Activated CD8-positive, alpha-beta memory T cell treated with anti-CD3 and anti-CD28 coated beads for 48 hours (primary cell): ENCODE measurements around the gene WBP2NL.

Source experiments
- DNase-seq, 3 experiments: peaks; one replicate each; pipeline ENCODE4 v3.0.0-alpha.2; 2020; ENCODE audit warnings: low read depth in 2 of 3, low spot score in 2 of 3

Gene WBP2NL

GRCh38 chr22:42025421-42025820 is 26.8 kb downstream of the WBP2NL start:
- DNase-seq: no peak

GRCh38 chr22:42026705-42027104 is 28.1 kb downstream of the WBP2NL start:
- DNase-seq: no peak

- DNase-seq: no peak
Measured at GRCh38 chr22:42033263-42034181, 34.9 kb downstream of the WBP2NL start.

GRCh38 chr22:42035256-42035655 is 36.7 kb downstream of the WBP2NL start:
- DNase-seq: no peak

GRCh38 chr22:42039271-42039670 is 40.7 kb downstream of the WBP2NL start:
- DNase-seq: no peak

- no peak for DNase-seq
Measured at GRCh38 chr22:42041784-42042183, 43.2 kb downstream of the WBP2NL start.

- DNase-seq: no peak
Measured at GRCh38 chr22:42050641-42051180, 52.1 kb downstream of the WBP2NL start.

- no peak for DNase-seq
Measured at GRCh38 chr22:42052765-42053164, 54.2 kb downstream of the WBP2NL start.

GRCh38 chr22:42056757-42057511 is 58.3 kb downstream of the WBP2NL start:
- no peak for DNase-seq

- no peak for DNase-seq
Measured at GRCh38 chr22:42060489-42060888, 61.9 kb downstream of the WBP2NL start.

- no peak for DNase-seq
Measured at GRCh38 chr22:42061041-42061440, 62.5 kb downstream of the WBP2NL start.

GRCh38 chr22:42062506-42063170 is 64.0 kb downstream of the WBP2NL start:
- DNase-seq: no peak

- no peak for DNase-seq
Measured at GRCh38 chr22:42064629-42065028, 66.0 kb downstream of the WBP2NL start.

- no peak for DNase-seq
Measured at GRCh38 chr22:42065438-42066125, 67.0 kb downstream of the WBP2NL start.

- DNase-seq: no peak
Measured at GRCh38 chr22:42066126-42066761, 67.7 kb downstream of the WBP2NL start.

- no peak for DNase-seq
Measured at GRCh38 chr22:42066937-42067336, 68.3 kb downstream of the WBP2NL start.

- DNase-seq: no peak
Measured at GRCh38 chr22:42067671-42068251, 69.2 kb downstream of the WBP2NL start.

- DNase-seq: no peak
Measured at GRCh38 chr22:42068291-42068690, 69.7 kb downstream of the WBP2NL start.

- DNase-seq: no peak
Measured at GRCh38 chr22:42069801-42070516, 71.4 kb downstream of the WBP2NL start.
